ENCODE measurements around the gene LIMK2. TPM values are rescaled to one million over a fixed set of nuclear protein-coding genes. Genes with fewer than 3 reads are reported as not detected.

Gene LIMK2
- total and polyA plus RNA-seq, 9 of the 15 experiments (the other 6 are each of a cell fraction or from before 2014, with no cell fraction given), result 1.1 to 14.5 (median 8.5) TPM

- BruUV-seq (replicated peaks), result no TSS peak
- Histone ChIP-seq H3K4me2 (ENCODE audit: insufficient read depth, low read length) (no peak overlapping the region), H3K27me3 (ENCODE audit: control insufficient read depth in 2 of 2, insufficient read depth in 2 of 2, low read length in 2 of 2) (no peaks in the 10 kb centered on the region), H2AFZ (ENCODE audit: low read depth, low read length) (no peak overlapping the region), H3K36me3 (ENCODE audit: control insufficient read depth, insufficient read depth, low read length) (peaks cover 17% of the 10 kb centered on the region; the same call in 1 of the 3 replicates), H3K27ac (ENCODE audit: extremely low read depth, low read depth, low read length) (no peak overlapping the region), H3K79me2 (ENCODE audit: control insufficient read depth, insufficient read depth, low read length) (no peaks in the 10 kb centered on the region), H3K4me3 (no peak overlapping the region), H3K9me1 (ENCODE audit: control insufficient read depth, insufficient read depth, low read length) (peaks cover 4% of the 10 kb centered on the region), H3K9me3 (replicated peaks; ENCODE audit: control insufficient read depth, insufficient read depth, low read depth, low read length) (no peaks in the 10 kb centered on the region), H3K4me1 (replicated peaks in 1 of 2; ENCODE audit: control insufficient read depth in 2 of 2, insufficient read depth in 2 of 2, low read length in 2 of 2) (no peaks in the 10 kb centered on the region), H4K20me1 (replicated peaks; ENCODE audit: control insufficient read depth, insufficient read depth, low read length) (no peaks in the 10 kb centered on the region), H3K9ac (ENCODE audit: insufficient read depth in 1 of 2, low read depth in 2 of 2, low read length in 2 of 2) (no peak overlapping the region)
- in situ Hi-C loops (cut with MboI), result no loop called here
- DNase-seq (ENCODE audit: extremely low read depth in 1 of 4, low spot score in 3 of 4), result no peak
- POLR2A ChIA-PET, result no interaction called here
- no peak for ATAC-seq
- TF ChIP-seq TAF15 (IDR thresholded peaks at IDR 0.05; ENCODE audit: low read depth, low read length) (no peak), ZBTB9 (CRISPR knock-in tag; IDR thresholded peaks at IDR 0.05) (no peak), ZNF3 (CRISPR knock-in tag; IDR thresholded peaks at IDR 0.05) (no peak), ZNF639 (CRISPR knock-in tag; conservative IDR thresholded peaks at IDR 0.05 in 1 of 2, IDR thresholded peaks at IDR 0.05 in 1 of 2) (no peak), CHD1 (IDR thresholded peaks at IDR 0.05; ENCODE audit: low read length) (no peak), CHD4 (IDR thresholded peaks at IDR 0.05; ENCODE audit: insufficient read depth, insufficient replicate concordance, low read depth, low read length, poor library complexity, severe bottlenecking) (no peak), CBX2 (IDR thresholded peaks at IDR 0.05; ENCODE audit: insufficient read depth, low read length, poor library complexity, severe bottlenecking) (no peak)
- WGBS (ENCODE audit: insufficient coverage, low coverage, missing lambda C conversion rate), result 84% methylated on average over 7 of the region's 8 CpGs
- no peak for FAIRE-seq
- CTCF ChIA-PET (ENCODE audit: low intra/inter-chr PET ratio), result no interaction called here
- intact Hi-C loops (cut with micrococcal nuclease), result no loop called here
Measured at GRCh38 chr22:31259798-31260473, 47.8 kb downstream of the LIMK2 start.

Measured in K562 (cell line).